Astrocyte of the cerebellum (primary cell): ENCODE measurements around the gene OR10G3.

Experiments used
- DNase-seq: peaks from one replicate; pipeline ENCODE4 v3.0.0-alpha.2; 2011; ENCODE audit warnings: low read depth
- H3K4me3 ChIP-seq: 2 replicates; pipeline ENCODE4 v1.5.1; 2011; ENCODE audit warnings: mild to moderate bottlenecking, low read depth, low read length, moderate library complexity
- in situ Hi-C: cut with HindIII; loops from 2 replicates; pipeline ENCODE4 v1.10.0; 2017; ENCODE audit warnings: low sequenced_read_pairs
- TF ChIP-seq, protein P1 (sequence below): IDR thresholded peaks from 2 replicates; pipeline ENCODE4 v1.5.1; 2012; ENCODE audit warnings: low read length, low read depth, moderate library complexity, mild to moderate bottlenecking; ENCODE audit errors: missing control alignments

OR10G3 gene

DNA sequence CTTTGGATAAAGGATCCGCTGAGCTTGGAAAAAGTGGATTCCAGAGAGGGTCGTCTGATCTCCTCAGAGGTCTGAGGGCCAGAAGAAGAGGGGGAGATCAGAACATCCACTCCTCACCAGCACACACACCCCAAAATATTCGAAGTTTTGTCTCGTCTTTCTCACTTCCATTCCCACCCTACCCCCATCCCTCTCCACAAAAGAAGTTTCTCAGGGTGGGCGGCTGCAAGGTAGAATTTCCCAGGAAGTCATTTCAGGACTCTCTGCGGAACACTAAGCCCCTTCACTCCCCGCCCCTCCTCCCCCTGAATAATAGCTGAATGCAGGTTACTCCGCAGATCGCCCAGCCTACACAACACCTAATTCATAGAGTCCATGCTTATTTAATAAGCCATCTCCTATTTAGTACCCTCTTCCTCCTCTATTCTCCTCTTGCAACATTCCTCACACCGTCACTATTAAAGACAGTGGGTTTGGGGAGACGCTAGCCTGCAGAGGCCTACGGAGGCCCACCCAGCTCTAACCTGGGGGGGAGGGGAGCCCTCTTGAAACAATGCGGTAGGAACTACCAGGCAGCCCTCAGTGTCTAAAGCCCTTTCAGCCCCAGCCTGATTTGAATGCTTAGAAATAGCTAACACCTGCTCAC is 53.1 kb downstream of the OR10G3 start:
- in situ Hi-C loops: no loop called here
- TF ChIP-seq, protein P1, sequence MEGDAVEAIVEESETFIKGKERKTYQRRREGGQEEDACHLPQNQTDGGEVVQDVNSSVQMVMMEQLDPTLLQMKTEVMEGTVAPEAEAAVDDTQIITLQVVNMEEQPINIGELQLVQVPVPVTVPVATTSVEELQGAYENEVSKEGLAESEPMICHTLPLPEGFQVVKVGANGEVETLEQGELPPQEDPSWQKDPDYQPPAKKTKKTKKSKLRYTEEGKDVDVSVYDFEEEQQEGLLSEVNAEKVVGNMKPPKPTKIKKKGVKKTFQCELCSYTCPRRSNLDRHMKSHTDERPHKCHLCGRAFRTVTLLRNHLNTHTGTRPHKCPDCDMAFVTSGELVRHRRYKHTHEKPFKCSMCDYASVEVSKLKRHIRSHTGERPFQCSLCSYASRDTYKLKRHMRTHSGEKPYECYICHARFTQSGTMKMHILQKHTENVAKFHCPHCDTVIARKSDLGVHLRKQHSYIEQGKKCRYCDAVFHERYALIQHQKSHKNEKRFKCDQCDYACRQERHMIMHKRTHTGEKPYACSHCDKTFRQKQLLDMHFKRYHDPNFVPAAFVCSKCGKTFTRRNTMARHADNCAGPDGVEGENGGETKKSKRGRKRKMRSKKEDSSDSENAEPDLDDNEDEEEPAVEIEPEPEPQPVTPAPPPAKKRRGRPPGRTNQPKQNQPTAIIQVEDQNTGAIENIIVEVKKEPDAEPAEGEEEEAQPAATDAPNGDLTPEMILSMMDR: no peak
- peak overlapping the region; percentile 73 for H3K4me3 ChIP-seq
- no peak for DNase-seq

DNA sequence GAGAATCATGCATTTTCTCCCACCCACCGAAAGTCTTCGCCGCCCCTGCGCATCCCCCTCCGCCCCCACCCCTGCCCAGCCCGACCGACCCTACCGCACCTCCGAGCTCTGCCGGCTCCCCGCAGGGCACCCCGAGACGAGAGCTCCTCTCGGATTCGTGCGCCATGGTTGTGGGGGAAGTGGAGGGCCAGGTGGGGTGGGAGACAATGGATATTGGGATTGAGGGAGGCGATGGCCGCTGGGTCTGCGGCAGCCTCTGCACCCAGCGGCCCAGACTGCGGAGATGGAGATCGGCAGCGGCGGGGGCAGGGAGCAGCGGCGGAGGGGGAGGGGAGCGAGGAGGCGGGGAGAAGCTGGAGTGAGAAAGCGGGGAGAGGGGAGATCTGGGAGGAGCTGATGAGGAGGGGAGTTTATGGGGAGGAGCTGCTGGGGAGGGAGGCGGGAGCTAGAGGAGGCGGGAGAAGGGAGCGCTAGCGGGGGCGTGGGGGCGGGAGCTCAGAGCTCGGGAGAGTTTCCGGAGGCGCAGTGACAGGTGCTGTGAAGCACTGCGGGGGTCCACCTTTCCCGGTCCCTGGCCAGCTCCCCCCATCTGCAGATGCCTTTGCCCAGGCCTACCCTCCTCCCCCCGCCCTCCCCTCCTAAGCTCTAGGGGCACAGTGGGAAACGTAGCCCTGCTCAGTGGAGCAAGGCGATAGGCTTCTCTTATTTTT is 53.8 kb downstream of the OR10G3 start, which contains the start of gene SALL2:
TSS of gene SALL2 (minus strand) at position 385 of the 710 bp plus-strand sequence. CDS start at position 166, 219 bp downstream.
- TF ChIP-seq, protein P1: no peak
- DNase-seq: peak; percentile 33
- H3K4me3 ChIP-seq: peak within 1 kb of the TSS; percentile 73
- in situ Hi-C loops: no loop called here

DNA sequence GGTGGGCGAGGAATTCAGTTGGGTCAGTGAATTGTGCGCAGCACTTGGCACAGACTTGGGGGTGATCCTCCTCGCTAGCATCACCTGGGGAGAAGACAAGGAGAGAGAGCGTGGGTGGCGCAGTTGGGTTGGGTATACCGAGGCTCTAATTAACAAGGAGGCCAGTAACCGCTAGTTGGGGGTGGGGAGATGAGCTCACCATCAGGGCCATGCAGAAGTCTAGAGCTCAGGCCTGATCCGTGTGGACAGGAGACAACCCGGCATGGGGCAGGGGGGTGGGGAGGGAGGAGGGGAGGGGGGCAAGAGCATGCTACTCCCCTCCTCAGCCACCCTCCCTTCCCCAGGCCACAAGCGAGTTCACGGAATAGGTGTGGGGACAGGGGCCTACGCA is 54.3 kb downstream of the OR10G3 start:
- peak overlapping the region; percentile 73 for H3K4me3 ChIP-seq
- DNase-seq: no peak
- in situ Hi-C loops: no loop called here
- TF ChIP-seq, protein P1: no peak

DNA sequence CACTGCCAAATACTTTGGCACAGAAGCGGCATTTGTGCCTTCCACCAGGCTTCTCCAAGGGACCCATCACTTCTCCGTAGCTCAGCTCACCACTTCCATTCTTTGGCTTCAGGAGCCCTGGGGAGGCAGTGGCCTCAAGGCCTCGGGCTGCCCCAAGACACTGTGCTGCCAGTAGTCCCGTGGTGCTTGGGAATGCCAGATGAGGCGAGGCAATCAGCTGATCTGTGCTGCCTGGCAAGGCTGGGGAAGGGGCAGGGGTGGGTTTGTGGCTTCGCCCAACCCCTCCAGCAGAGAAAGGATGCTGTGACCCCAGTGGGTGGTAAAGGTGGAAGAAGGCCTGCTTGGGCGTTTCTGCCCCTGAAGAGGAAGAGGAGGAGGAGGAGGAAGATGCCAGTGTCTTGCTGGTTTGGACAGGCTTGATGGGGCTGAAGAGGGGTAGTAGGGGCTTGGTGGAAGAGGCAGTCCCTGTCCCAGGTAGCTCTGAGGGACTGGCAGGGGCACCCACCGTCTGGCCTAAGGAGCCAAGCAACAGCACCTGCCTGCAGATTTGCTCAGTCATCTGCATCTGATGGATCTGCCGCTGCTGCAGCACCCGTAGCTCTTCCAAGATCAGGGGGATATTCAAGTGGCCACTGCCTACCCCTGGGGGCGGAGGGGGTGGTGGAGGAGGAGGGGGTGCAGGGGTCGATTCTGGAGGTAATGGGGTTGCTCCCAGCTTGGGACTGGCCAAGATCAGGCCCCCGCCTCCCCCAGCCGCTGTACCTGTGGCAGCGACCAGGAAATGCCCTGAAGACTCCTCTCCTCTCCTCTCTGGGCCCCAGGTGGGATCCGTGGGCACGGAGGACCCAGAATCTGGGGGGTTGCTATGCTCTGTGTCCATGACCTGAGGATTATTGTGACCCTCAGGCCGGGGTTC is 55.0 kb downstream of the OR10G3 start:
- TF ChIP-seq, protein P1: no peak
- DNase-seq: no peak
- in situ Hi-C loops: no loop called here
- H3K4me3 ChIP-seq: peak overlapping the region; percentile 73

DNA sequence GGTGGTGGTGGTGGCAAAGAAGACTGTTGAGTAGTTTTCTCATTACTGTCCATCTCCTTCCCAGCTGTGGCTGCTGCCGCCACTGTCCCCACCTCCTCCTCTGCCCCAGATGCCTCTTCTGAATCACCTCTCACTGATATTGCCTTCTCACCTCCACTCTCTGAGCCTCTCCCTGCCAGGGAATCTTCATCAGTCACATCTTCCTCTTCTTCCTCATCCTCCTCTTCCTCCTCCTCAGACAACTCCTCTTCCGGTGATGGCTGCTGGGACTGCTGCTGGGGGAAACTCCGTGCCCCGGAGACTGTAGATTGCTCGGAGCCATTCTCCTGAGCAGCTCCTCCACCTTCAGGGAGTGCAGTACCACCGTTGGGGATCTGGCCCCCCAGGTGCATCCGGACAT is 56.7 kb downstream of the OR10G3 start:
- no peak overlapping the region for H3K4me3 ChIP-seq
- DNase-seq: no peak
- TF ChIP-seq, protein P1: no peak
- in situ Hi-C loops: no loop called here

DNA sequence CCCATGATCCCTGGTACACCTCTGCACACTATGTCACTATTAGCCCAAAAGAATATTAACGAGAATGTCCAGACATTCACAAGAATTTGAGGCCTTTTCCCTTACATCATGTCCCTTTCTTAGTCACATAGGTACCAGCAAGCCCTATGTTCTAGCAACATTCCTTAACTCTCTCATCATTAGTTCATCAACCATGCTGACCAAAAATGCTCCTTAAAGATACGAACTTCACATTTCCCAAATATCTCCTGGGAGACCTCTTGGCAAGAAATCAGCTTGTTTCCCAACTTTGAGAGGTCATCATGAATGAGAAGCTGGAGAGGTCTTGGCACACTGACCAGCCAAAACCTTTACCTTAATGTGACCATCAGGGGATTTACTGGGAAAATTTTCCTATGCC is 58.4 kb downstream of the OR10G3 start:
- H3K4me3 ChIP-seq: no peak overlapping the region
- in situ Hi-C loops: no loop called here
- DNase-seq: no peak
- TF ChIP-seq, protein P1: no peak
